ENCODE data around the gene GNG10.

DNA sequence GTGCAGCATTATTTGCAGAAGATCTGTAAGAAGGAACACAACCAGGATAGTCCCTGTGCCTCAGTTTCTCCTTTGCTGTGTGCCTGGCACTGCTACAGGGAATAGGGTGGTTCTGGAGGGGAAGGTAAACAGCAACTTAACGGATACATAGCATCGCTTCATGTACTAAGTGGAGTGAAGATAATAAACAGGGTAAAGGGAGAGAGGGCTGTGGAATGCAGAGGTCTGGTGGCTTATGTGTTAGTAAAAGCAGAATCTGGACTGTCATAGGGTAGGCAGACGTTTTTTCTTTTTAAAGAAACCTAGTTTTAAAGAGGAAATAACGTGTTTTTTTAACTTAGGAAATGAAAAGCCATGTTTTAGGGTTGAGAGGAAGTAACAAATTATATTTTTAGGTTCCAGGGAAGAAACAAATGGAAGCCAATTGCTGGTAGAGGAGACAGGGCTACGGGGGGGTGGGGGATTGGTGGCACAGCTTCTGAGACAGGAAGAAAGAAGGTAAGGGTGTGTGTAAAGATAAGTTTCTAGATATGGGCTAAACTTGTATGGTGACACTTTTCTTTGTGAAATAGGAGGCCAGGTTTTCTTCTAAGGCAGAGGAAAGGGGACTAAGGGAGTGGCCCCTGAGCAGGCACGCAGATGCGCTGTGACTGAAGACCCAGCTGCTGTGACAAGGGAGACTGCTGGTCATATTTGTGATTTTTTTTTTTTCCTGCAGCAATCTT, 1.3 kb downstream of the GNG10 start:
- TF ChIP-seq, protein P1, sequence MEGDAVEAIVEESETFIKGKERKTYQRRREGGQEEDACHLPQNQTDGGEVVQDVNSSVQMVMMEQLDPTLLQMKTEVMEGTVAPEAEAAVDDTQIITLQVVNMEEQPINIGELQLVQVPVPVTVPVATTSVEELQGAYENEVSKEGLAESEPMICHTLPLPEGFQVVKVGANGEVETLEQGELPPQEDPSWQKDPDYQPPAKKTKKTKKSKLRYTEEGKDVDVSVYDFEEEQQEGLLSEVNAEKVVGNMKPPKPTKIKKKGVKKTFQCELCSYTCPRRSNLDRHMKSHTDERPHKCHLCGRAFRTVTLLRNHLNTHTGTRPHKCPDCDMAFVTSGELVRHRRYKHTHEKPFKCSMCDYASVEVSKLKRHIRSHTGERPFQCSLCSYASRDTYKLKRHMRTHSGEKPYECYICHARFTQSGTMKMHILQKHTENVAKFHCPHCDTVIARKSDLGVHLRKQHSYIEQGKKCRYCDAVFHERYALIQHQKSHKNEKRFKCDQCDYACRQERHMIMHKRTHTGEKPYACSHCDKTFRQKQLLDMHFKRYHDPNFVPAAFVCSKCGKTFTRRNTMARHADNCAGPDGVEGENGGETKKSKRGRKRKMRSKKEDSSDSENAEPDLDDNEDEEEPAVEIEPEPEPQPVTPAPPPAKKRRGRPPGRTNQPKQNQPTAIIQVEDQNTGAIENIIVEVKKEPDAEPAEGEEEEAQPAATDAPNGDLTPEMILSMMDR (IDR thresholded peaks at IDR 0.05; ENCODE audit: low read depth, low read length, missing input control), result no peak
- TF ChIP-seq SP1 (IDR thresholded peaks at IDR 0.05), result no peak
- TF ChIP-seq, protein P2, sequence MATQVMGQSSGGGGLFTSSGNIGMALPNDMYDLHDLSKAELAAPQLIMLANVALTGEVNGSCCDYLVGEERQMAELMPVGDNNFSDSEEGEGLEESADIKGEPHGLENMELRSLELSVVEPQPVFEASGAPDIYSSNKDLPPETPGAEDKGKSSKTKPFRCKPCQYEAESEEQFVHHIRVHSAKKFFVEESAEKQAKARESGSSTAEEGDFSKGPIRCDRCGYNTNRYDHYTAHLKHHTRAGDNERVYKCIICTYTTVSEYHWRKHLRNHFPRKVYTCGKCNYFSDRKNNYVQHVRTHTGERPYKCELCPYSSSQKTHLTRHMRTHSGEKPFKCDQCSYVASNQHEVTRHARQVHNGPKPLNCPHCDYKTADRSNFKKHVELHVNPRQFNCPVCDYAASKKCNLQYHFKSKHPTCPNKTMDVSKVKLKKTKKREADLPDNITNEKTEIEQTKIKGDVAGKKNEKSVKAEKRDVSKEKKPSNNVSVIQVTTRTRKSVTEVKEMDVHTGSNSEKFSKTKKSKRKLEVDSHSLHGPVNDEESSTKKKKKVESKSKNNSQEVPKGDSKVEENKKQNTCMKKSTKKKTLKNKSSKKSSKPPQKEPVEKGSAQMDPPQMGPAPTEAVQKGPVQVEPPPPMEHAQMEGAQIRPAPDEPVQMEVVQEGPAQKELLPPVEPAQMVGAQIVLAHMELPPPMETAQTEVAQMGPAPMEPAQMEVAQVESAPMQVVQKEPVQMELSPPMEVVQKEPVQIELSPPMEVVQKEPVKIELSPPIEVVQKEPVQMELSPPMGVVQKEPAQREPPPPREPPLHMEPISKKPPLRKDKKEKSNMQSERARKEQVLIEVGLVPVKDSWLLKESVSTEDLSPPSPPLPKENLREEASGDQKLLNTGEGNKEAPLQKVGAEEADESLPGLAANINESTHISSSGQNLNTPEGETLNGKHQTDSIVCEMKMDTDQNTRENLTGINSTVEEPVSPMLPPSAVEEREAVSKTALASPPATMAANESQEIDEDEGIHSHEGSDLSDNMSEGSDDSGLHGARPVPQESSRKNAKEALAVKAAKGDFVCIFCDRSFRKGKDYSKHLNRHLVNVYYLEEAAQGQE (IDR thresholded peaks at IDR 0.05), result no peak
- TF ChIP-seq, protein P3, sequence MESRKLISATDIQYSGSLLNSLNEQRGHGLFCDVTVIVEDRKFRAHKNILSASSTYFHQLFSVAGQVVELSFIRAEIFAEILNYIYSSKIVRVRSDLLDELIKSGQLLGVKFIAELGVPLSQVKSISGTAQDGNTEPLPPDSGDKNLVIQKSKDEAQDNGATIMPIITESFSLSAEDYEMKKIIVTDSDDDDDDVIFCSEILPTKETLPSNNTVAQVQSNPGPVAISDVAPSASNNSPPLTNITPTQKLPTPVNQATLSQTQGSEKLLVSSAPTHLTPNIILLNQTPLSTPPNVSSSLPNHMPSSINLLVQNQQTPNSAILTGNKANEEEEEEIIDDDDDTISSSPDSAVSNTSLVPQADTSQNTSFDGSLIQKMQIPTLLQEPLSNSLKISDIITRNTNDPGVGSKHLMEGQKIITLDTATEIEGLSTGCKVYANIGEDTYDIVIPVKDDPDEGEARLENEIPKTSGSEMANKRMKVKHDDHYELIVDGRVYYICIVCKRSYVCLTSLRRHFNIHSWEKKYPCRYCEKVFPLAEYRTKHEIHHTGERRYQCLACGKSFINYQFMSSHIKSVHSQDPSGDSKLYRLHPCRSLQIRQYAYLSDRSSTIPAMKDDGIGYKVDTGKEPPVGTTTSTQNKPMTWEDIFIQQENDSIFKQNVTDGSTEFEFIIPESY (IDR thresholded peaks at IDR 0.05), result no peak
- TF ChIP-seq, protein P4, sequence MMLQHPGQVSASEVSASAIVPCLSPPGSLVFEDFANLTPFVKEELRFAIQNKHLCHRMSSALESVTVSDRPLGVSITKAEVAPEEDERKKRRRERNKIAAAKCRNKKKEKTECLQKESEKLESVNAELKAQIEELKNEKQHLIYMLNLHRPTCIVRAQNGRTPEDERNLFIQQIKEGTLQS (IDR thresholded peaks at IDR 0.05), result no peak
- TF ChIP-seq TAF1 (conservative IDR thresholded peaks at IDR 0.05), result no peak
- TF ChIP-seq RAD21 (IDR thresholded peaks at IDR 0.05), result no peak
- no peak for TF ChIP-seq YY1 (IDR thresholded peaks at IDR 0.05)
- no peak for TF ChIP-seq GABPA (IDR thresholded peaks at IDR 0.05 in 1 of 2, conservative IDR thresholded peaks at IDR 0.05 in 1 of 2)
- TF ChIP-seq RXRA (IDR thresholded peaks at IDR 0.05), result no peak
- no peak for TF ChIP-seq JUND (IDR thresholded peaks at IDR 0.05)
- no peak for TF ChIP-seq EGR1 (IDR thresholded peaks at IDR 0.05; ENCODE audit: low read depth in 2 of 2)
- TF ChIP-seq, protein P5, sequence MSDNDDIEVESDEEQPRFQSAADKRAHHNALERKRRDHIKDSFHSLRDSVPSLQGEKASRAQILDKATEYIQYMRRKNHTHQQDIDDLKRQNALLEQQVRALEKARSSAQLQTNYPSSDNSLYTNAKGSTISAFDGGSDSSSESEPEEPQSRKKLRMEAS (IDR thresholded peaks at IDR 0.05), result no peak
- no peak for TF ChIP-seq FOXA1 (IDR thresholded peaks at IDR 0.05)

All from liver (tissue), 3 donors.